Muscle layer of colon (tissue), 2 donors: ENCODE data around the gene INO80B.
"Not testable (repeated sequence)": the region's sequence is repeated elsewhere in the genome, so short reads cannot be mapped to it uniquely, and the experiment has no call there.

Experiments
- H3K27ac ChIP-seq: one replicate; pipeline ENCODE4 v1.7.0; 2013; ENCODE audit warnings: low read depth, mild to moderate bottlenecking, low read length, moderate library complexity
- H3K27me3 ChIP-seq, 2 donors: one replicate each; pipeline ENCODE4 v1.7.0; 2013; ENCODE audit warnings: low read length in 2 of 2, mild to moderate bottlenecking in 2 of 2; ENCODE audit not compliant: insufficient read depth in 2 of 2, control insufficient read depth in 1 of 2
- H3K36me3 ChIP-seq: one replicate; pipeline ENCODE4 v1.7.0; 2013; ENCODE audit warnings: mild to moderate bottlenecking, low read length; ENCODE audit not compliant: insufficient read depth
- H3K4me1 ChIP-seq: one replicate; pipeline ENCODE4 v1.7.0; 2013; ENCODE audit warnings: mild to moderate bottlenecking, low read length; ENCODE audit not compliant: insufficient read depth
- H3K4me3 ChIP-seq, 2 donors: one replicate each; pipeline ENCODE4 v1.7.0; 2013; ENCODE audit warnings: low read length in 2 of 2, low read depth in 1 of 2, mild to moderate bottlenecking in 1 of 2, moderate library complexity in 1 of 2
- H3K9ac ChIP-seq: one replicate; pipeline ENCODE4 v1.7.0; 2013; ENCODE audit warnings: low read length
- H3K9me3 ChIP-seq: one replicate; pipeline ENCODE4 v1.7.0; 2013; ENCODE audit warnings: mild to moderate bottlenecking, low read length
- donor health status: abdominal sarcoma.
- donor health status: Adenocarcinoma of cecum.

The INO80B gene

DNA sequence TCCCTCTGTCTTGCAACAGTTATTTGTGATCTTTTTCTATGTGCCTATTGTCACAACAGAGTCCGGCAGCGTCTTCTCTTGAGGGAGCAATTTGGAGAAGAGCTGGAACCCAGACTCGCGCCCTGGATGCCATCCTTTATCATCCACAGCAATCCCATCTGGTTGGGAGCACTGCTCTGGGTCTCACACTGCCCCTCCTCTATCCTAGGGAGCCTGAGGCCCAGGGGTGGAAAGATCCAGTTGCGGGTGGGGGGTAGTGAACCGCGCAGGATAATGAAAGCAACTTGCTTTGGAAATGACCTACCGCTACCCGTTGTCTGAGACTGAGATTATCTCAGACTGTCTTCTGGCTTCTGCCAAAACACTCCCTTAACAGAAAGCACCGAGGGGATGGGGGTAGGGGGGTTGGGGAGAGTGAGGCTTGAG lies 4.1 kb downstream of the INO80B start:
- peaks cover 32% of the 10 kb centered on the region for H3K4me1 ChIP-seq
- no peaks in the 10 kb centered on the region for H3K27me3 ChIP-seq
- H3K27ac ChIP-seq = peak overlapping the region; percentile 61
- H3K9me3 ChIP-seq = no peaks in the 10 kb centered on the region
- peak overlapping the region; percentile 47 for H3K9ac ChIP-seq
- peaks cover 13% of the 10 kb centered on the region for H3K36me3 ChIP-seq
- peak overlapping the region; percentile 62 to 77 for H3K4me3 ChIP-seq

DNA sequence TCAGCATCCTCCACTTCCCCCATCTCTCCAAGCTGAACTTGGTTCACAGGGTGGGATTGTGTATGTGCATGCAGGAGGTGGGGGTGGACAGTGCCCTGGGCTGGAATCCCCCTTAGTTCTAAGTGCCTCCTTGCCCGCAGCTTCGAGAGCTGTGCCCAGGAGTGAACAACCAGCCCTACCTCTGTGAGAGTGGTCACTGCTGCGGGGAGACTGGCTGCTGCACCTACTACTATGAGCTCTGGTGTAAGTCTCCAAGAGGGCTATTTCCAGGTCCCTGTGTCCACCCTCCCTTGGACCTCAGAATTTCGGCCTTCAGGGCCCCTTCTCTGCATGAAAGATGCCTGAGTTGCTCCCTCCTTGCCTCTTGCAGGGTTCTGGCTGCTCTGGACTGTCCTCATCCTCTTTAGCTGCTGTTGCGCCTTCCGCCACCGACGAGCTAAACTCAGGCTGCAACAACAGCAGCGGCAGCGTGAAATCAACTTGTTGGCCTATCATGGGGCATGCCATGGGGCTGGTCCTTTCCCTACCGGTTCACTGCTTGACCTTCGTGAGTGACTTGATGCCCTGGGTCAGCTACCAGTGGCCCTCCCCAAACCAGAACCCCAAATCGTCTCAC lies 4.7 kb downstream of the INO80B start:
- not testable (repeated sequence) for H3K4me3 ChIP-seq, H3K27ac ChIP-seq, H3K9me3 ChIP-seq, H3K9ac ChIP-seq, H3K27me3 ChIP-seq
- H3K4me1 ChIP-seq = peaks cover 38% of the 10 kb centered on the region
- H3K36me3 ChIP-seq = peaks cover 13% of the 10 kb centered on the region

DNA sequence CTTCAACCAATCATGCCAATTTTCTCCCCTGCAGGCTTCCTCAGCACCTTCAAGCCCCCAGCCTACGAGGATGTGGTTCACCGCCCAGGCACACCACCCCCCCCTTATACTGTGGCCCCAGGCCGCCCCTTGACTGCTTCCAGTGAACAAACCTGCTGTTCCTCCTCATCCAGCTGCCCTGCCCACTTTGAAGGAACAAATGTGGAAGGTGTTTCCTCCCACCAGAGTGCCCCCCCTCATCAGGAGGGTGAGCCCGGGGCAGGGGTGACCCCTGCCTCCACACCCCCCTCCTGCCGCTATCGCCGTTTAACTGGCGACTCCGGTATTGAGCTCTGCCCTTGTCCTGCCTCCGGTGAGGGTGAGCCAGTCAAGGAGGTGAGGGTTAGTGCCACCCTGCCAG lies 5.3 kb downstream of the INO80B start:
- not testable (repeated sequence) for H3K27me3 ChIP-seq, H3K4me3 ChIP-seq, H3K9ac ChIP-seq, H3K27ac ChIP-seq, H3K9me3 ChIP-seq
- Histone ChIP-seq H3K36me3 (peaks cover 13% of the 10 kb centered on the region), H3K4me1 (peaks cover 38% of the 10 kb centered on the region)

DNA sequence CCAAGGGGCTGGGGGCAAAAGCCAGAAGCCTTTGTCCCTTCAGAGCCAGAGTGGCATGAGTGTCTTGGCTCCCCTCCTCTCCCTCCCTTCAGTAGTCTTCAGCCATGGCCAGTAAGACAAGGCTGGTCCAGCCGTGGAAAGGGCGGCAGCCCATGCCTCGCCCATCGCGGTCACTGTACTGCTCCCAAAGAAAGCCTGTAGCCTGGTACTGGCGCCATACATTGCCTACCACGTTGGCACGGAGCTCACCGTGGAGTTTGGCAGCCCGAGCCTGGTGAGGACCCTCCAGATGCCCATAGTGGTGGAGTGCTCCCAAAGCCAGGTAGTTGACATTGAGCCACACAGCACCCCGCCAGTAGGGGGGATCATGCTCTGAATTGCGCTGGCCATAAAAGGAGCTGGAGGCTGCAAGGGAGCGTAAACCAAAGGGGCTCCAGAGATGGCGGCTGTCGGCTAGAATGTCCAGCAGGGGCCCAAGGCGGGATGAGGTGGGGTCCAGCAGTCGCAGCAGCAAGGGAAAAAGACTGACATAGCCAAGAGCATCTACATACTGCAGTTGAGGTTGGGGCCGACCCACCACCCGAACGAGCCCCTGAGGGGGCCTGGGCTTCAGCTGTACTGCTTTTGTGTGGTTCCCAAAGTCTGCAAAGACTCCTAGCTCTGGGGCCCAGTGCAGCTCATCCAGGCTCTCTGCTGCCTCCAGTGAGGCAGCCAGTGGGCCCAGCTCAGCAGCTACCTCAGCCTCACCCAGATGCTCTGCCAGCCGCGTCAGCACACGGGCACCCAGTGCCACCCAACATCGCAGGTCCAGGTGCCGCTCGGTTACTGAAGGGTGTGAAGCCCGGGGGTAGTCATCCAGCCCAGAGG lies 6.5 kb downstream of the INO80B start:
- H3K9me3 ChIP-seq = no peaks in the 10 kb centered on the region
- H3K27me3 ChIP-seq = no peaks in the 10 kb centered on the region
- H3K4me3 ChIP-seq = no peak overlapping the region
- peaks cover 13% of the 10 kb centered on the region for H3K36me3 ChIP-seq
- no peak overlapping the region for H3K27ac ChIP-seq
- H3K9ac ChIP-seq = no peak overlapping the region
- peaks cover 26% of the 10 kb centered on the region for H3K4me1 ChIP-seq

DNA sequence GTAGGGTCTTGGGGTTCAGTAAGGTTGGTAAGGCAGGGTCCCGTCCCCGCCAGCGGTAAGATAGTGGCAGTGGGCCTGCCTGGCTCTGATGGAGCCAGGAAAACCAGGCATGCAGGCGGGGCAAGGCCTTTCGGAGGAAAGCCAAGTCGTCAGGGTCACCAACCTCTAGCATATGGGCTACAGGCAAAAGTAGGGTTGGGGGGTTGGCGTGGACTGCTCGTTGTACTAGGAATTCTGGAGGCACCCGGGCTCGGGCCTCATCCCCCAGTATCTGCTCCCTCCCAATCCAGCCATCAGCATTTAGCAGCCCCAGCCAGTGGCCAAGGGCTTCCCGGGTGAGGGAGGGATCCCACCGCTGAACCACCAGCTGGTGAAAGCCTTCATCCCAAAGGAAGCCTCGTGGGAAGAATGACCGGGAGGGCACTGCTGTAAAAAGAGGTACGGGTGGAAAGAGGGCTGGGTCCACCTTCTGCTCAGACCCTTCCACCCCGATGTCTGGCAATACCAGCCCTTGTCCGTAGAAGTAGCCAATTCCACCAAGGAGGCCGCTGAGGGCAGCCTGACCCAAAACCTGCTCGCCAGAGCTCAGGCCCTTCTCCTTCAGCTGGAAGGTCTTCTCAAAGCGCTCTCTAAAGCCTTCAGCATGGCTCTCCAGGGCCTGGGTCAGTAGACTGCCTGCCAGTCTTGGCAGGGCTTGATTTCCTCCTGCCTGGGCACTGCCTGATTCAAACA lies 7.3 kb downstream of the INO80B start:
- no peak overlapping the region for H3K4me3 ChIP-seq
- H3K4me1 ChIP-seq = peaks cover 18% of the 10 kb centered on the region
- no peak overlapping the region for H3K9ac ChIP-seq
- no peak overlapping the region for H3K27ac ChIP-seq
- H3K36me3 ChIP-seq = peaks cover 13% of the 10 kb centered on the region
- H3K27me3 ChIP-seq = no peaks in the 10 kb centered on the region
- no peaks in the 10 kb centered on the region for H3K9me3 ChIP-seq

DNA sequence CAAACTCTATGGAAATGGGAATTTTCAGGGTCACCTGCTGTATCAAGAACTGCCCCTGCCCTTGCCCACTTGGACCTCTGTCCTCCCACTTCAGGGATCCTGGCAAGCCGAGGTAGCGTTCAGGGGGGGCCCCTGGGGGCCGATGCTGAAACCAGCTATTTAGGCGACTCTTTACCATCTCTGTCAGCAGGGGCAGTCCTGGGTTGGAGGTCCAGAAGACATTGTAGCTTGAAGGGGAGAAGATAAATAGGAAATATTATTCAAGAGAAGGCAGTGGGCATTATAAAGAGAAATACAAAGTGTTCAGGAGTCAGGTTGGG lies 7.9 kb downstream of the INO80B start:
- no peak overlapping the region for H3K9ac ChIP-seq

DNA sequence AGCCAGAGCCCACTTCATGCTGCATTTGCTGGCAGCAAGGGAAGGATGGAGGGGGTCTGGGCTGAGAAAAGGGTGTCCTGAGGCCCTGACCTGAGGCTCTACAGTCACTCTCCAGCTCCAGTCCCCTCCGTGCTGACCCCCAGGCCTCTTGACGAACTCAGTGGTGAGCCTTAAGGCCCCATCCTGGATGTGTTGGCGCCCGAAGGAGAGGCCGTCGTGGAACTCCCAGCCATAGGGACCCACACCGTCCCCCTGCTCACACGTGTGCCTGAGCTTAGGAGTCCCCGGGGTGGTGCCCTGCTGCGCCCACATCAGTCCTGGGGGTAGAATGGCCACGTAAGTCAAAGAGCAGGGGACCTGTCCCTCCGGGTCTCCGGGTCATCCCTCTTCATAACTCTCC lies 9.5 kb downstream of the INO80B start:
- H3K9me3 ChIP-seq = no peaks in the 10 kb centered on the region
- peak overlapping the region; percentile 82 for H3K27ac ChIP-seq
- no peaks in the 10 kb centered on the region for H3K27me3 ChIP-seq
- peak overlapping the region; percentile 79 to 86 for H3K4me3 ChIP-seq
- peaks cover 10% of the 10 kb centered on the region for H3K4me1 ChIP-seq
- peaks cover 13% of the 10 kb centered on the region for H3K36me3 ChIP-seq
- H3K9ac ChIP-seq = peak overlapping the region; percentile 70

More for the DNA sequence above, 7.9 kb downstream of the INO80B start:
- Histone ChIP-seq H3K27me3 (no peaks in the 10 kb centered on the region), H3K4me3 (no peak overlapping the region), H3K4me1 (peaks cover 18% of the 10 kb centered on the region), H3K9me3 (no peaks in the 10 kb centered on the region), H3K36me3 (peaks cover 13% of the 10 kb centered on the region), H3K27ac (no peak overlapping the region)

DNA sequence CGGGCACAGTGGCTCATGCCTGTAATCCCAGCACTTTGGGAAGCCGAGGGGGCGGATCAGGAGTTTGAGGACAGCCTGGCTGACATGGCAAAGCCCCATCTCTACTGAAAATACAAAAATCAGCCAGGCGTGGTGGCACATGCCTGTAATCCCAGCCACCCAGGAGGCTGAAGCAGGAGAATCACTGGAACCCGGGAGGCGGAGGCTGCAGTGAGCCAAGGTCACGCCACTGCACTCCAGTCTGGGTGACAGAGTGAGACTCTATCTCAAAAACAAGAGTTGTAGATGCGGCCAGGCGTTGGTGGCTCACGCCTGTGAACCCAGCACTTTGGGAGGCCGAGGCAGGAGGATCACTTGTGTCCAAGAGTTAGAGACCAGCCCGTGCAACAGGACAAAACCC lies 15.9 kb downstream of the INO80B start:
- not testable (repeated sequence) for H3K9me3 ChIP-seq, H3K27ac ChIP-seq

DNA sequence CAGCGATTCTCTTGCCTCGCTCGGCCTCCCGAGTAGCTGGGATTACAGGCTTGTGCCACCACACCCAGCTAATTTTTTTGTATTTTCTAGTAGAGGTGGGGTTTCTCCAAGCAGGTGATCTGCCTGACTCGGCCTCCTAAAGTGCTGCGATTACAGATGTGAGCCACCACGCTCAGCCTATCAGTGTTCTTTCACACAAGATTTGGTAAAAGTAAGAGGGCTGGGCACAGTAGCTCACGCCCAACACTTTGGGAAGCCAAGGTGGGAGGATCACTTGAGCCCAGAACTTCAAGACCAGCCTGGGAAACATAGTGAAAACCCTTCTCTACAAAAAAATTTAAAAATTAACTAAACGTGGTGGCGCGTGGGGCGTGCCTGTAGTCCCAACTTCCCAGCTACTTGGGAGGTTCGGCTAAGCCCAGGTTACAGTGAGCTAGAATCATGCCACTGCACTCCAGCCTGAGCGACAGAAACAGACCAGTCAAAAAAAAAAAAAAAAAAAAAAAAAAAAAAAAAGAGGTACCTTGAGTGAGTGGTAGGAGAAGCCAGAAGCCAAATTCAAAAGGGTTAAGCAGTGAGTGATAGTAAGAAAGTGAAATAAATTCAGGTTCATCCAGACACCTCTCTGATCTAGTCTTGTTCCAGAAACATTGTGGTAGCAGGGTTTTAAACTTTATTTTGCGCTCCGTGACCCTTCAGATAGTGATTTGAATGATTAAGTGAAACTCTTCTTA lies 16.6 kb downstream of the INO80B start:
- Histone ChIP-seq H3K27me3 (no peaks in the 10 kb centered on the region), H3K4me3 (peak overlapping the region; percentile 15 to 81), H3K27ac (peak overlapping the region; percentile 75), H3K9ac (peak overlapping the region; percentile 66), H3K36me3 (peaks cover 16% of the 10 kb centered on the region), H3K9me3 (no peaks in the 10 kb centered on the region), H3K4me1 (peaks cover 16% of the 10 kb centered on the region)

More for the DNA sequence above, 15.9 kb downstream of the INO80B start:
- H3K27me3 ChIP-seq, H3K9ac ChIP-seq, H3K4me3 ChIP-seq: not testable (repeated sequence)
- H3K36me3 ChIP-seq = peaks cover 16% of the 10 kb centered on the region
- peaks cover 16% of the 10 kb centered on the region for H3K4me1 ChIP-seq

DNA sequence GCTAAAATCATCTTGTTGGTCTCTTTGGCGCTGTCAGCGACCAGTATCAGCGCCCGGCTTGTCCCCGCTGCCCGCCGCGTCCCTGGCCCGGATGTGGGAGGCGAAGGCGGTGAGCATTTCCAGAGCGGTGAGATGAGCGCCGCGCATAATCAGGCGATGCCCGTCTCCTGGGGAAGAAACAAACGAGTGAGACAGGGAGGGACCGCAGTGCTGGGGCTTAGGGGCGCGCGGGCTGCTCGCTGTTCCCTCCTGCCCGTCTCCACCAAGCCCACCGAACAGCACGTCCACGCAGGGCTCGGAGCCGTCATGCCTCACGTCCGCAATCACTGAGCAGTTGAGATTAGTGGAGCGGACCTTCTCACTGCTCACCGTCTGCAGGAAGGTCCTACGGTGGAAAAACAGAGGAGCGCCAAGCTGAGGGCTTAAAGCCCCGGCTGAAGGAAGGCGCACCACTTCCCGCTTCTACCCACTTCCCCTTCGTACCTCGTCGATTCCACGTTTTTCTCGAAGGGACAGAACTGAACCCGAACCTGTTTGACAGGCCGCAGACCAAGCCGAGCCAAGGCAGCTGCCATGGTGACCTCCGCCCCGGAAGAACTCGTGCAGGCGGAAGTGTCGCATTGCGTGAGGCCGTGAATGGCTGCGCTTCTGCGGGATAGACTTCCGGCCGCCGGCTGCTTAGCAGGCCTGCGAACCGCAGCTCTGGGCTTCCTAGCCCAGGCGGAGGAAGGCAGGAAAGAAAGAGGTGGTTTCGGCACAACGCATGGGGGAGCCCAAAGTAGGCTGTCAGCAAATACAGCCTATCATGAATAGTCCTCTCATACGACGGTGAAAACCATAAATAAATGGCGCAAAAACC lies 17.4 kb downstream of the INO80B start, which contains the start of gene MRPL53:
MRPL53 (minus strand) TSS at position 595 of the 859 bp plus-strand sequence; CDS start at position 575, 20 bp downstream.
- no peaks in the 10 kb centered on the region for H3K9me3 ChIP-seq
- no peaks in the 10 kb centered on the region for H3K27me3 ChIP-seq
- peak within 1 kb of the TSS; percentile 75 for H3K27ac ChIP-seq
- peak within 1 kb of the TSS; percentile 66 for H3K9ac ChIP-seq
- peaks cover 17% of the 10 kb centered on the region for H3K36me3 ChIP-seq
- H3K4me1 ChIP-seq = peaks cover 16% of the 10 kb centered on the region
- H3K4me3 ChIP-seq = peak within 1 kb of the TSS; percentile 15 to 81
